Activated T-helper 1 cell treated with anti-CD3 and anti-CD28 coated beads, Interleukin-2, amount 50 U/mL, for 16 hours (primary cell): ENCODE data around the gene PPARA.

Experiments used
- DNase-seq, 2 donors: peaks; one replicate each; pipeline ENCODE4 v3.0.0-alpha.2; 2020; ENCODE audit warnings: low read depth in 1 of 2, low spot score in 1 of 2

PPARA gene

DNA sequence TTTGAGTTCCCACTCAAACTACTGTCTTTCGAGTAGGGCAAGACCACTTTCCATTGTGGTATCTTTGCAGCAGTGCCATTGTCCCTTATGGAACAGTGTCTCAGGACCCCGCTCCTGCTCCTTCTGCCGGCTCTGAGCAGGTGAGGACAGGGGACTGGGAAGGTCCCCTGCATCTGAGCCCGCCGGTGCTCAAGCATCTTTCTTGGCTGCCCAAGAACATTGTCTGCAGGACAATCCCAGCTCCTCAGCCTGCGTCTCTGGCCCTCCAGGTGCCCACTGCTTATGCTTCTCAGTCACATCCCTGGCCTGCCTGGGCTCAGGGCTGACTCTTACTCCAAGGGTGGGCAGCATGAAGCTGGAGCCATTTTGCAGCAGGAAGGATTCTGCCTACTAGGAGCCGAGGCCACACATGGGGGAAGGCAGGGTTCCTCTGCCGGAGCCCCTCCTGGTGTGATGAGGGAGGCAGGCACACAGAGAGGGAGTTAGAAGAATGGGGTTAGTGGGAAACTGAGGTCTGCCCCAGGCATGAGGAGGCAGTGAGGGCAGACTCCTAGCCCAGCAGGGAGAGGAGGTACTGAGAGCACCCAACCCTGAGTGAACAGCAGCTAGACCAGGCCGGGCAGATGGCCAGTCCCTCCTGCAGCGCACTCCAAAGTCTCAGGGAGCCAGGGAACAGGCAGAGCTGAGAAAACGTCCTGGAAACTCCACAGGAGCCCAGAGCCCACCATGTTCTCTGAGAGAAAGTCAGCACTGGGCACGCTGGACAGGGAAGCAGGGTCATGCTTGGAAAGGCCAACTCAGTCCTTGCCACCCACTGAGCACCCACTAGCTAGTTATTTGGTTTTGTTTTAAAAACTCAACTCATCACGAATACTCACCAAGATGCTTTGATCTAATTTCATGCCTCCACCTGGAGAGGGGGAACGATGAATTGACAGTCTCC lies 7.5 kb upstream of the PPARA start:
- no peak for DNase-seq

DNA sequence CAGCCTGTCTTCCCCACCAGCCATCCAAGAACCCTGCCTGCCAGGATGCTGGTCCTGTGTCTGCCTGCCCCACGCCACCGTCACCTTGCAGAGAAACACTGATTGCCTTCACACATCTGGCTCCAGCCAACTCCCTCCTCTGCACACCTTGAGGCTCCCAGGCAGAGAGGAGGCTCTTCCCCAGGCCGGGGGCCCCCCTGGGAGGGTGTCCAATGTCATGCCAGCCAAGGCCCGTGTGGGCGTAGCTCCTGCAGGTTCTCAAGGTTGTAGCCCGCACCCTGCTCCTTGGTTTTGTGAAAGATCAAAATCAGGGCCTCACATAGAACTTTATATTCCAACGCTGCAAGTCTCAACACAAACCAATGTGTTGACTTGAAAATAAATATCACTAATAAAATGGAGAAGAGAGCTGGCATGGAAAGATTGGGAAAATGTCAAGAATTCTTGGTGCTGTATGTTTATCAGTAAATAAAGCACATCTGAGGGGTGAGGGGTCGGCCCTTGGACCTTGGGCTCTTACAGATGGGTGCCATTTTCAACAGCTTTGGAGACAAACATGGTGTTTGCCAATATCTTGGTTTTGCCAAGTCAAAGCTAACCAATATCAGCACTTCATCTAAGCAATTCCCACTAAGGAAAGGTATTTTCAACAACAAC lies 6.7 kb upstream of the PPARA start:
- no peak for DNase-seq

DNA sequence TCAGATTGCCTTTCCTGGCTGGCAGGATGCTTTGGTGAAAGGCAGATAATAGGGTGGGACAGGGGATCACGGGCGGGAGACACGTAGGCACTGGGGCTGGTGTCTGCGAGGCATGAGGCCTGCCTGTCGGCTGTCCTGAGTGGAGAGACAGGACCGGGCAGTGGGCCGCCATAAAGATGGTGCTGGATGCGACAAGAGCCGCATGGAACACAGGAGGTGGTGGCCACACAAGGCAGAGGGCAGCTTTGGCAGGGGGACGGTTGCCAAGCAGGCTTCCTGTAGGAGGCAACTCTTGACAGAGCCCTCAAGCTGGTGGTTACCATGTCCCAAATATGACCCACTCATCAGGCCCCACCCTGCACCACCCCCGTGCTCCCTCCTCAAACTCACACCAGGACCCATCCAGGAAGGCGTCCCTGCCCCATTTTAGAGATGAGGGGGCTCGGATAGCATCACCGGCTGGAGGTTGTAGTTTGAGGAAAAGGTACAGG lies 4.9 kb upstream of the PPARA start:
- DNase-seq, result no peak

DNA sequence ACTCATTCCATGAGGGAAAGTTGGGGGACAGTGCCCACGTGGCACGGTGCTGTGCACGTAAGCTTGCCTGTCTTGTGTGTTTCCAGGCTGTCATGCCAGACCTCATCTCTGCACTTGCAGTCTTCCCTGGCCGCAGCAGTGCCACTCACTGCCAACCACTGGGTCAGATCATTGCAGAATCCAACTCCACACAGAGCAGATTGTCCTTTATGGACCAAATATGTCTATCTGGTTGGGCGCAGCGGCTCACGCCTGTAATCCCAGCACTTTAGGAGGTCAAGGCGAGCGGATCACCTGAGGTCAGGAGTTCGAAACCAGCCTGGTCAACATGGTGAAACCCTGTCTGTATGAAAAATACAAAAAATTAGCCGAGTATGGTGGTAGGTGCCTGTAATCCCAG lies 4.4 kb upstream of the PPARA start:
- DNase-seq, result no peak

DNA sequence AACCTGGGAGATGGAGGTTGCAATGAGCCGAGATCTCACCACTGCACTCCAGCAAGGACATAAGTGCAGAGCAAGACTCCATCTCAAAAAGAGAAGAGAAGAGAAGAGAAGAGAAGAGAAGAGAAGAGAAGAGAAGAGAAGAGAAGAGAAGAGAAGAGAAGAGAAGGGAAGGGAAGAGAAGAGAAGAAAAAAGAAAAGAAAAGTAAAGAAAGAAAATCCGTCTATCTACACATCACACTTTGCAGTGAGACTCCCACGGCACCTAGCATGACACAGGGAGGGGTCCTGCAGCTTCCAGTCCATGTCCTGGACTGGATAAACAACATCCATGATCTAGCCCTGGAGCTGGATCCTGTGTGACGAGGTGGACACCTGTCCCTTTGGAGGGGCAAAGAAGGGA lies 4.0 kb upstream of the PPARA start:
- DNase-seq, result no peak

DNA sequence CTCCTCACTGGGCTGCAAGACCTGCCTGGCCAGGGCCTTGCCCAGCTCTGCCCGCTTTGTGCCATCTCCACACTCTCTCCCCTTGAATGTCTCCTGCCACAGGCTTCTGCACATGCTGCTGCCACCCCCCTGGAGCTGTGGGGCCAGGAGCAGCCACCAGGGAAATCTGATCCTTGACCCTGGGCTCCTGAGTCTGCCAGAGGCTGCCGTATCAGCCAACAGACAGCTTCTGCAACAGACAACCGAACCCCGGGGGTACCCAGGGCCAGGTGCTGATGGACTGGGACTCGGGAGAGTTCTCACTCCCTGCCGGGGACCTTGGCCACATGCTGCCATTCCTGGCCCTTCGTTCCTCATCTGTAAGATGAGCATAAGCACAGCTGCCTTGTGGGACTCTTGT lies 3.3 kb upstream of the PPARA start:
- DNase-seq, result no peak

DNA sequence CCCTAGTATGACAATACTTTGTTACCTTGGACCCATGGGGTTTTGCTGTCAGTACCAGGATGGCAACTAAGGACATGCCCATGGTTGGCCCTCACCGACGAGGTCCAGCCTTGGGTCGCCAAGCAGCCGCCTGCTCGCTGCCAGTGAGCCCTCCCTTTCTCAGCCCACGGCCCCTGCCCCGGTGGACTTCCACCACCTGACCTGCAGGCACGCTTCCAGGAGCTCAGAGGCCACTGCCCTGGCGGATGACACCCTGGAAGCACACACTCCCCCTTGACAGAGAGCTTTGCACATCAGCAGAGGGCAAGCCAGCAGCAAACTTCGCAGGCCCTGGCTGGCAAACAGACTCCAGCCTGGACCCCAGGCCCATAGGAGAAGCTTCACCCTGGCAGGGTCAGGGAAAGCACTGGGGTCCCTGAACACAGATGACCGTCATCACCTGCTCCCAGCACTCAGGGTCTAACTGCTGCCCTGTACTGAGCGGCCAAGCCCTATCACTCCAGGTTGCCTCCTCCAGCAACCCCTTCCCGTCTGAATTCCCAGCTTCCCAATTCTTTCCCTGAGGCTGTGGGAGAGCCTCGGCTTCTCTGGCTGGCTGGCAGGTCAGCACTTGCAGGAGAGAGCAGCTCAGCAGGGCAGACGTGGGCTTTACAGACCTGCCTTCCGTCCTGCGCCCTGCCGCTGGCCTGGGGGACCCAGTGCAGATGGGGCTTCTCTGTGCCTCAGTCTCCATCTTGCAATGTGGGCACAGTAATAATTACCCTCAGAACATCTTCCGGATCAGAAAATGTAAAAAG lies 2.7 kb upstream of the PPARA start:
- no peak for DNase-seq

DNA sequence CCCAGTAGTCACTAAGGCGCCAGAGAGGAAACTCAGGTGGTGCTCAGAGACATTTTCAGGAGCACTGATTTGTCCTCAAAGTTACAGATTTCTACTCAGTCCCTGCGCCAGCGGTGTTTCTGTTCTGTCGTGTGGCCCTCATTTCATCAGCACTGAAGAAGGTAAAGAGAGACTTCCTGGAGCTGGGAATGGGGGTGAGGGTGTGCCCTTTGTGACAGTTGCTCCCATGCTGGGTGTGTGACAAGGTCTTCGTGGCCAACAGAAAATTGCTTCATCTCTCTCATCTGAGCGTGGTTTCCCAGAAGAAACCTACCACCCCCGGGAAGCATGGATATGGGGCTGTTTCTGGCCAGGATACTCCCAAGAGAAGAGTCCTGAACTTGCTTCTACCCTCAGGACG lies 2.0 kb upstream of the PPARA start:
- DNase-seq, result no peak

DNA sequence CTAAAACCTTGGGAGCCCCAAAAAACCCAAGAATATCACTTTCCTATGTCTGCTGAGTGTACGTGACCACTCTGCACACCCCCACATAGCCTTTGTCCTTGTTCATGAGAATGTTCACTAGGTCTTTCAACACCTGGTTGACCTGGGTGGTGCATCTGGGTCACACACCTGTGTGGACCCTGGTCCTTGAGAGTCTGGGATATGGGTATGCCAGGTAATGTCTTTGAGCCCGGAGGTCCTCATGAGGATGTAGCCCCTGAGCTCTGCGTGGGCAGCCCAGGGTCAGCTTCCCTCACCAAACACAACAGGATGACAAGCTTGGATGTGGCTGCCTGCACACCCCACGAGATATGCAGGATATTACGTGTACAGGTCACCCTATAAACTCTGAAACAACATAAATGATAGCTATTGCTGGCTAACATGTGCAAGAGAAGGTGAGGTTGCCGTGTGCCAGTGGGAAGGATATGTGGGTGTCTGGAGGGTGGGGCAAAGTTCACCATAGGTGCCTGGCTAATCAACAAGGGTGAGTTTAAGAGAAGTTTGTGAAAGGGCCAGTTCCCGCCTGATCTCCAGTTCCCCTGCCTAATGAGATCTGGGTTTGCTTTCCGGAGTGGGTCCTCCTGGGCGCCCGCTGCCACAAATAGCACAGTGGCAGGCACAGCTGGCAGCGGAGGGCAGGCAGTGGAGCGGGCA lies 1.4 kb upstream of the PPARA start:
- no peak for DNase-seq

DNA sequence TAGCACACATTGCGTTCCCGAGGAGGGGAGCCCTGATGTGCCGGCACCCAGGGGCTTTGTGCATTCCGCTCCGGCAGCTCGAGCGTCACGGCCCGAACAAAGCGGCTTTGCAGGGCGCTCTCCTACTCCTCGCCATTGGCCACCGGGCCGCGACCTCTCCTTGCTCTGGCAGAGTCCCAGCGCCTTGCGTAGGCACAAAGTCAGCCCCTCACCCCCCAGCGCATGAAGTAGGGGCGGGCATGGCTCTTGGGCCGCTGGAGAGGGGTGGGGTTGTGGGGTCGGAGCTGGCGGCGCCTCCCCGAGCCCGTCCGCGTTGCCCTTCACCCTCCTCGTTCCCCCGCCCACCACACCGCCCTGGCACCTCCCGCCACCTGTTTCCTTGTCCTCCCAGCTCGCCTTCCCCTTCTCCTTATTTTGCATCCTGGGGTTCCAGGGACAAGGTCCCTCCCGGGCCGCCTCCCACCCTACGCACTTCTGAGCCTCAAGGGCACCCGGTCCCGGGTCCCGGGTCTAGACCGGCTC lies 753 bp upstream of the PPARA start:
- DNase-seq, result peak in 1 of 2 donors; percentile 22

DNA sequence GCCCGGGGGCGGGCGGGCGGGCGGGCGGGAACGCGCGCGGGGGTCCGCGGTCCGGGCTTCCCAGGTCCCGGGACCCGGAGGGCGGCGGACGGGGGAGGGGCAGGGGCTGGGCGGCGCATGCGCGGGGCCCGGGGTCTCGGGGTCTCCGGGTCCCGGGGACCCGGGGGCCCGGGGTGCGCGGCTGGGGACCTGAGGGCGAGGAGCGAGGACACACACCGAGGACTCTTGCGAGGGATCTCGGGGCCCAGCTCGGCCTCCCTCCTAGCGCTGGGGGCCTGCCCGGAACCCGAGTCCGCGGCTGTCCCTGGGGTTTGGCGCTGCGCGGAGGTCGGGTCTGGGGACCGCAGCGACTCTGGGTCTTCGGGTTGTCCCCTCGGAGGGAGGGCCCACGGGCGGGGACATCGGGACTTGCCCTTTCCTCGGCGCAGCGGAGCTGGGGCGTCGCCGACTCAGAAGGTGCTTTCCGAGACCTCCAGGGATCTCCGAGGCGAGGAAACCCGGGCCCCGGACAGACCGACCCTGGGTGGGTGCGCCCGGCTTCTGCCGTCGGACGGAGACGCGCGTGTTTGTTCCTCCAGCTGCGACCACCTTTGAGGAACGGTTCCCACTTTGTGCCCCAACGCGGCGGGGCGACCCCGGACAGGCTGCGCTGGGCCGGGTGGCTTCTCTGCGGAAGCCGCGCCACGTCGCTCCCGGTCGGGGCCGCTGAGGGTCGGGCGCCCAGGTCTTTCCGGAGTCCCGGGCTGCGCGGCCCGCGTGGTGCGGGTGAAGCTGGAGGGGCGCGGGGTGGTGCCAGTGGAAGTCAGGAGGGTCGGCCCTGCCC lies 540 bp downstream of the PPARA start:
- DNase-seq, result peak; percentile 20 to 33

DNA sequence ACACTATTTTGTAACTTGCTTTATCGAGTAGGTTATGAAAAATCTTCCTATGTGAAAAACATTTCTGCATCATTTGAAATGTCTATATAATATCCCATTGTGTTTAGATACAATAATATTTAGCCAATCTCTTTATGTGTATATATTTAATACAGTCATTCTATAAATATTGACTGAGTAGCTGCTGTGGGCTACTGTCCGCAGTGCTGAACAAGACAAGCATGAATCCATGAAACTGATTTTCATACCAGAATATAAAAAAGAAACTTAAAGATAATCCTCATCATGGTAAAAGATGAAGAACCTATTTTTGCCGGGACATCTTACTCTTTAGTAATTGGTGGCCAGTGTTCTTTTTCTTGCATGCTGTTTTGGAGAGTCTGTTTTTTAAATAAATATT lies 3.6 kb downstream of the PPARA start:
- DNase-seq, result no peak

DNA sequence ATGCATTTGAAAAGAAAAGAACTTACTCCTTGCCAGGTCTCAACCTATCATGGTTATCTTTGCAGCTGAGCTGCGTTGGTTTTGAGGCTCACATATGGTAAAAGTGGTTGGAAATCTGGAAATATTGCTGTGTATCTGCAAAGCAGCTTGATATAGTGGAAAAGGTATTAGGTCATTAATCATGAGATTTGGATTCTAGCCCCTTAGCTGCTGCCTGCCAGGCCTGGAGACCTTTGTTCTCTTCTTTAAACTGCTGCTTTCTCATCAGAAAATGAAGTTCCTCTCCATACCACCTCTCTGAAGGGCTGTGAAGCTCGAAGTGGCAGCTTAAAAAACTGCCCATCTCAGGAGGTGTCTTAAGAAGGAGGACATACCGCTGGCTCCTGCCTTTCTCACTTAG lies 5.7 kb downstream of the PPARA start:
- no peak for DNase-seq

DNA sequence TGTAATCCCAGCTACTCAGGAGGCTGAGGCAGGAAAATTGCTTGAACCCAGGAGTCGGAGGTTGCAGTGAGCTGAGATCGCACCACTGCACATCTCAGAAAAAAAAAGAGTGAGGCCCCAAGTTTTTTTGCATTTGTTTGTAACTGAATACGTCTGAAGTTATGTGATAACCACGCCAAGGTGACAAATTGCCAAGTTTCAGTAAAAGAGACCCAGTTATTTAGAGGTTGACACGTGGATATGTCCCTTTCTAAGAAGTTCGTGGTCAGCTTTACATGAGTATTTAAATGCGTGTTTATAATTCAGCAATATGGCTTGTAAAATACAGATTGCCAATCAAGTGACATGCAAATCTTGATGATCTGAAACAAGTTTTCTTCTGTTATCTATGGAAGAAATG lies 8.0 kb downstream of the PPARA start:
- no peak for DNase-seq

DNA sequence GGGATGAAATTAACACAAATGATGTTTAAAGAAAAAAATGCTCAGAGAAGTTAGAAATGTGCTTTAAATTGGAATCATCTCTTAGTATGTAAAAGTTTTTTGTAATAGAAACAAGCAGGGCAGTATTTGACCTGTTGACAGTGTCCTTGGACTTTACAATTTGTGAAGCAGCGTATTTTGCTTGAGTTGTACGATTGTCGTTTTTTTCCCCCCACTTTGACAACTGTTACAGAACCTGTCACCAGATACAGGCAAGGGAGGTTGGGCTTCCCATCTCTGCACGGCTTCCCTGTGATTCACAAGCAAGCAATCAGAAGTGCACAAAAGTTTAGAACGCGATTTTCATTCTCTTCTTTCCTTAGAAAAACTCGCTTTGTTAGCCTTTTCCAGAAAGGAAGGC lies 8.9 kb downstream of the PPARA start:
- DNase-seq, result no peak

DNA sequence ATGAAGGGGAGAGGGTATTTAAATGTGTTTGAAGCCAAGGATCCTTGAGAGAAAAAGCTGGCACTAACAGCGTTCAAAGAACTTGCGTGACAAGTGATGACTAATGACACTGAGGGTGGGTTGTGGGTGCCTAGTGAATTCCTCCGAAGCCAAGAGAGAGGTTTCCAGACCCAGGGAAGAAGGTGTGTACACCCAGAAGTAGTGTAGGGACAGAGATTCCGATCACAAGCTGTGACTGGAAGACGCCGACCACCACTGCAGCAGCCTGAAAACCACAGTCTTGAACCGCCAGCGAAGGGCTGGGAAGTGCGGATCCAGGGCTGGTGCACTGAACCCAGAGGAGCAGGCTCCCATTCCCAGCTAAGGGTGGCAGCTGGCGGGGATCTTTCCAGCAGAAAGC lies 9.5 kb downstream of the PPARA start:
- no peak for DNase-seq

DNA sequence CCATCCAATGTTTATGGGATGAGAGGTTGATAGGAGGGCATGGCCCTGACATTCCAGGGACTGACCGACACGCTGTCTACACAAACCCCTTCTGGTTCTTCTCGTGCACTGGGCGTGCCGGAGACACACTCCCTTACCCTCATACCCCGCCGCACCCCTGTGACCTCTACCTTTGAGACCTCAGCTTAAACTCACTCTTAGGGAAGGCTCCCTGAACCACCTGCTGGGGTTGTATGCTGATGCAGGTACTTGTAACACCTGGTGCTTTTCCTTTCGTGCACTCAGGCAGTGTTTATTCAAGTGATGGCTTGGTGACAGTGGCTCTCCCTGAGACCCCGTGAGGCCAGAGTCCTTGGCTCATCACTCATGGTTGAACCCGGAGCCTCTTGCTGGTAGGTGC lies 12.0 kb downstream of the PPARA start:
- no peak for DNase-seq

DNA sequence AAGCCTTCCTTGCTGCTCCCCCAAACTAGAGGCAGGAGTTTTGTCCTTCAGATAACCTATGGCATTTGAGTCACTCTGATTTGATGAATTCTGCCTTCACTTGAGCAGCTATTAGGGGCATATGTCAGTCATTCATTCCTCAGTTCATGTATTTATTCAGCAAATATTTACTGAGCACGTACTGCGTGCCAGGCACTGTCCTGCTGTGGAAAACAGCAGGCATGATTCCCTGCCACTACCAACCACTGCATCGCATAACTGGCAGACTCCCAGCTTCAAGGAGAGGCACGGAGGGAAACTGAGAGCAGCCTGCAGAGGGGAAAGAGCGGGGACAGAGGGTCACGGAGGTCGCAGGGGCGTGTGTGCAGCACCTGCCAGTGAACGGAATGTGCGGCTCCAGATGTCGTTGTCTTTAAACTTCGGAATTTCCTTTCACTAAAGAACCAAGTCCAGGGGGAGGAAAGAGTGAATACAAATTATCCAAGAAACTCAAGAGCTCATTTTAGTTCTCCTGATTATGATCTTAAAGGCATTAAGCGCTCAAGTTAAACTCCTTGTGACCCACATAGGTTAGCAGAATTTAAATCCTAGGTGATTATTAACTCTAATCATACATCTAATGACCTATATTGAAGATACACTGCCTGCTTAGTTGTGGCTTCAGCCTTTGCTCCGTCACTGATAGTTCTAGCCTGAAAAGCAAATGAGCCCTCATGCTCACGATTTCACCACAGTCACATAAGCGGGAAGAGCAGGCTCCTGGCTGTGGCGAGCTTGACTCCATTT lies 12.6 kb downstream of the PPARA start:
- DNase-seq, result no peak

DNA sequence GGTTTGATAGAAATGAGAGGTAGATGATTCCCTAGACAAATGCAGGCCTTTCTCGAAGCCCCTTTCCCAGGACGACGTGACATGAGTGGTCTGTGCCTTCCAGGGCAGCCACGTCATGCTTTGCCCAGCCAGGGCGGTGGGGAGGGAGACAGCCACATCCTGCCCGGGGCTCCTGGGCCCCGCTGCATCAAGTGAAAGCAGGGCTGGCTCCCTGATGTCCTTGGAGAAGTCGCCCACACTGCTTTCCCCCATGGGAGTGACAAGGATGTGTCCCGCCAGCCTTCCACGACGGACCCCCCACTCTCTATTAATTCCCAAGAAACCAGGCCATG lies 13.2 kb downstream of the PPARA start:
- DNase-seq, result no peak
